GM18951 (cell line): ENCODE data around the gene ASTN2.

Experiments used
- POLR2A ChIP-seq: IDR thresholded peaks from 4 replicates; pipeline ENCODE4 v1.6.1; 2011; ENCODE audit warnings: mild to moderate bottlenecking; ENCODE audit not compliant: insufficient read length, insufficient read depth; ENCODE audit errors: extremely low read depth
- in situ Hi-C: fragments of 300-500 bp; cut with MboI; formaldehyde crosslinking; loops from one replicate; pipeline ENCODE4 v1.12.0; 2022; ENCODE audit warnings: low sequenced_read_pairs, mixed read lengths, inconsistent platforms; ENCODE audit not compliant: unreplicated experiment

Gene ASTN2

DNA sequence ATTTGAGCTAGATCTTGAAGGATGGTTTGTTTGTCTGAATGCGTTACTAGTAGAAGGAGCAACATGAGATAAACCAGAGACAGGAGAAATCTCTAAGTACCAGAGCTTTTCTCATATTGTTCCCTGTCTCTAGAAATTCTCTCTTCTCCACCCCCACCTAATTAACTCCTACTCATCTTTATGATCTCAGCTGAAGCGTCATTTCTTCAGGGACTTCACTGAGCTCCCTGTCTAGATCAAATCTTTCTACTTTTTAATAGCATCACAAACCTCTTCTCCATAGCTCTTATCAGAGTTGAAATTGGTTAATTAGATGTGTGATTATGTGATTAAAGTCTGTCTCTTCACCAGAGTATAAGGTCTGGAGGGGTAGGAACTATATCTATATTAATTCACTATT is 1035.0 kb downstream of the ASTN2 start:
- TF ChIP-seq POLR2A = no peak

DNA sequence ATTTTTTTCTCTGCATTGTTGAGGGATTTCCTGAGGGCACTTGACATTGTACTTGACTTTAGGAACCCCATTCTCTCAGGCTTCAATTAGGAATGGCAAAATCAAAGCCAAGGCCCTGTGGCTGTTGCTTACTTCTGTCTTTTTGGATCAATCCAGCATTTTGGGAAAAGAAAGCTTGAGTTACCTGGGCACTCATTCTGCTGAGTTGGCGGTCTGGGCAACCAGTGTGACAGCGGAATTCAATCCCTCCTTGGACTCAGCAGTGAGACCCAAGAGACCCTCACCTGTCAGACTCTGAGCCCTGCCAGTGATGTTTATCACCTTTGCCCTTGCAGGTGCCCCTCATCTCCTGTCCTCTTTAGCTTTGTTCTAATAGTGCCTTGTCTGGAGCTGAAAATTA is 1036.0 kb downstream of the ASTN2 start:
- in situ Hi-C loops = no loop called here
- no peak for TF ChIP-seq POLR2A

More for the DNA sequence above, 1035.0 kb downstream of the ASTN2 start:
- in situ Hi-C loops = no loop called here

- in situ Hi-C loops = no loop called here
- no peak for TF ChIP-seq POLR2A
Measured at GRCh38 chr9:116377179-116377798, 1037.6 kb downstream of the ASTN2 start.
